ENCODE results near the gene F10.

The F10 gene

GRCh38 chr13:113102727-113103126 lies 19.9 kb upstream of the F10 start:
- Histone ChIP-seq H3K4me2 (no peak overlapping the region), H3K27me3 (ENCODE audit: insufficient read depth, low read depth) (no peaks in the 10 kb centered on the region), H3K9ac (no peak overlapping the region), H3K4me3 (IDR thresholded peaks at IDR 0.05; ENCODE audit: insufficient read depth, low read depth, low read length) (no peak overlapping the region), H3K79me2 (ENCODE audit: insufficient read depth, low read depth) (no peaks in the 10 kb centered on the region), H3K4me1 (ENCODE audit: low read depth, poor library complexity, severe bottlenecking) (no peaks in the 10 kb centered on the region), H3K36me3 (ENCODE audit: insufficient read depth) (no peaks in the 10 kb centered on the region), H3K27ac (no peak overlapping the region), H2AFZ (ENCODE audit: low read depth) (no peak overlapping the region), H4K20me1 (ENCODE audit: insufficient read depth) (no peaks in the 10 kb centered on the region)
- no peak for TF ChIP-seq CTCF (conservative IDR thresholded peaks at IDR 0.05; ENCODE audit: low read depth, low read length)

- no peak for TF ChIP-seq CTCF (conservative IDR thresholded peaks at IDR 0.05; ENCODE audit: low read depth, low read length)
- Histone ChIP-seq H3K4me2 (no peak overlapping the region), H3K9ac (no peak overlapping the region), H4K20me1 (ENCODE audit: insufficient read depth) (no peaks in the 10 kb centered on the region), H3K27ac (no peak overlapping the region), H3K4me3 (IDR thresholded peaks at IDR 0.05; ENCODE audit: insufficient read depth, low read depth, low read length) (no peak overlapping the region), H2AFZ (ENCODE audit: low read depth) (no peak overlapping the region), H3K4me1 (ENCODE audit: low read depth, poor library complexity, severe bottlenecking) (no peaks in the 10 kb centered on the region), H3K27me3 (ENCODE audit: insufficient read depth, low read depth) (no peaks in the 10 kb centered on the region), H3K79me2 (ENCODE audit: insufficient read depth, low read depth) (no peaks in the 10 kb centered on the region), H3K36me3 (ENCODE audit: insufficient read depth) (no peaks in the 10 kb centered on the region)
Observed at GRCh38 chr13:113103646-113104045, 19.0 kb upstream of the F10 start.

GRCh38 chr13:113105032-113105920 lies 17.3 kb upstream of the F10 start, which contains the start of gene F7:
Gene F7, plus strand, starts transcription at chr13:113105791. Its CDS starts 51 bp downstream, at chr13:113105842.
- no peak for TF ChIP-seq CTCF (conservative IDR thresholded peaks at IDR 0.05; ENCODE audit: low read depth, low read length)
- H4K20me1 ChIP-seq (ENCODE audit: insufficient read depth): no peaks in the 10 kb centered on the region
- H2AFZ ChIP-seq (ENCODE audit: low read depth): no peak within 1 kb of the TSS
- H3K9ac ChIP-seq: no peak within 1 kb of the TSS
- H3K4me3 ChIP-seq (IDR thresholded peaks at IDR 0.05; ENCODE audit: insufficient read depth, low read depth, low read length): no peak within 1 kb of the TSS
- H3K79me2 ChIP-seq (ENCODE audit: insufficient read depth, low read depth): no peaks in the 10 kb centered on the region
- no peak within 1 kb of the TSS for H3K4me2 ChIP-seq
- H3K27me3 ChIP-seq (ENCODE audit: insufficient read depth, low read depth): no peaks in the 10 kb centered on the region
- H3K36me3 ChIP-seq (ENCODE audit: insufficient read depth): no peaks in the 10 kb centered on the region
- no peaks in the 10 kb centered on the region for H3K4me1 ChIP-seq (ENCODE audit: low read depth, poor library complexity, severe bottlenecking)
- no peak within 1 kb of the TSS for H3K27ac ChIP-seq

- Histone ChIP-seq H3K36me3 (ENCODE audit: insufficient read depth) (no peaks in the 10 kb centered on the region), H4K20me1 (ENCODE audit: insufficient read depth) (no peaks in the 10 kb centered on the region), H2AFZ (ENCODE audit: low read depth) (no peak overlapping the region), H3K9ac (no peak overlapping the region), H3K4me2 (no peak overlapping the region), H3K79me2 (ENCODE audit: insufficient read depth, low read depth) (no peaks in the 10 kb centered on the region), H3K27ac (no peak overlapping the region), H3K4me1 (ENCODE audit: low read depth, poor library complexity, severe bottlenecking) (no peaks in the 10 kb centered on the region), H3K27me3 (ENCODE audit: insufficient read depth, low read depth) (no peaks in the 10 kb centered on the region), H3K4me3 (IDR thresholded peaks at IDR 0.05; ENCODE audit: insufficient read depth, low read depth, low read length) (no peak overlapping the region)
- TF ChIP-seq CTCF (conservative IDR thresholded peaks at IDR 0.05; ENCODE audit: low read depth, low read length): no peak
Observed at GRCh38 chr13:113105921-113106452, 16.6 kb upstream of the F10 start.
